ENCODE results near the gene AGBL4. TPM values are rescaled to one million over a fixed set of nuclear protein-coding genes. Genes with fewer than 3 reads are reported as not detected.
A peak's percentile ranks its signal among the peaks of the same experiment; 100 is the strongest.

Gene AGBL4
- total and polyA plus RNA-seq, 2 of the 13 experiments (the other 11 are each of a cell fraction or from before 2014, with no cell fraction given), result not detected

DNA sequence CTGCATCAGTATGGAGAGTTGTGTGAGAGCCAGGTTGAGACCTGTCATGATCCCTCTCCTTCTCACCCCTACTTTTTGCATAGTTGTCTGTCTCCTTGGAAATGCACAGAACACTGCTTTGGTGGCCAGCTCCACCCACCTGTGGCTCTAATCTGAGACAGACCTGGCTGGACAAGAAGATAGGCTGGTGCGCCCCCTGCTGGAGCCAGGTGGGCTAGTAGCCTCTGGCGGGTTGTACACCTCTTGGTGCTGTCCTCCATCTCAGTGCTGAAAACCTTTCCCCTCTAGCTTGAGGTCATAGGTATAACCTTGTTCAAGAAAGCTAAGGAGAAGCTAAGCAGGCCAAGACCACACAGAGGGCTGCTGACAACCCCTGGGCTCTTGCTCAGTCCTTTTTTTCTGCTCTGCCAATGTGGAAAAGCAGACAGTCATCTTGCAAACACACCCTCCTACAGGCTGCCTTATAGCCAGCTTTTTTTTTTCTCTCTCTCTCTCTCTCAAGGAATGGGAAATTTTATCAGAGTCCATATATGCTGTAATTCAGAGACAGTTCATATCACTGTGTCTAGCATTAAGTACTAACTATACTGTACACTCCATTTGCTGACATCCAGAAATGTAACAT, 1492.9 kb downstream of the AGBL4 start (continued):
- TF ChIP-seq, protein P1, sequence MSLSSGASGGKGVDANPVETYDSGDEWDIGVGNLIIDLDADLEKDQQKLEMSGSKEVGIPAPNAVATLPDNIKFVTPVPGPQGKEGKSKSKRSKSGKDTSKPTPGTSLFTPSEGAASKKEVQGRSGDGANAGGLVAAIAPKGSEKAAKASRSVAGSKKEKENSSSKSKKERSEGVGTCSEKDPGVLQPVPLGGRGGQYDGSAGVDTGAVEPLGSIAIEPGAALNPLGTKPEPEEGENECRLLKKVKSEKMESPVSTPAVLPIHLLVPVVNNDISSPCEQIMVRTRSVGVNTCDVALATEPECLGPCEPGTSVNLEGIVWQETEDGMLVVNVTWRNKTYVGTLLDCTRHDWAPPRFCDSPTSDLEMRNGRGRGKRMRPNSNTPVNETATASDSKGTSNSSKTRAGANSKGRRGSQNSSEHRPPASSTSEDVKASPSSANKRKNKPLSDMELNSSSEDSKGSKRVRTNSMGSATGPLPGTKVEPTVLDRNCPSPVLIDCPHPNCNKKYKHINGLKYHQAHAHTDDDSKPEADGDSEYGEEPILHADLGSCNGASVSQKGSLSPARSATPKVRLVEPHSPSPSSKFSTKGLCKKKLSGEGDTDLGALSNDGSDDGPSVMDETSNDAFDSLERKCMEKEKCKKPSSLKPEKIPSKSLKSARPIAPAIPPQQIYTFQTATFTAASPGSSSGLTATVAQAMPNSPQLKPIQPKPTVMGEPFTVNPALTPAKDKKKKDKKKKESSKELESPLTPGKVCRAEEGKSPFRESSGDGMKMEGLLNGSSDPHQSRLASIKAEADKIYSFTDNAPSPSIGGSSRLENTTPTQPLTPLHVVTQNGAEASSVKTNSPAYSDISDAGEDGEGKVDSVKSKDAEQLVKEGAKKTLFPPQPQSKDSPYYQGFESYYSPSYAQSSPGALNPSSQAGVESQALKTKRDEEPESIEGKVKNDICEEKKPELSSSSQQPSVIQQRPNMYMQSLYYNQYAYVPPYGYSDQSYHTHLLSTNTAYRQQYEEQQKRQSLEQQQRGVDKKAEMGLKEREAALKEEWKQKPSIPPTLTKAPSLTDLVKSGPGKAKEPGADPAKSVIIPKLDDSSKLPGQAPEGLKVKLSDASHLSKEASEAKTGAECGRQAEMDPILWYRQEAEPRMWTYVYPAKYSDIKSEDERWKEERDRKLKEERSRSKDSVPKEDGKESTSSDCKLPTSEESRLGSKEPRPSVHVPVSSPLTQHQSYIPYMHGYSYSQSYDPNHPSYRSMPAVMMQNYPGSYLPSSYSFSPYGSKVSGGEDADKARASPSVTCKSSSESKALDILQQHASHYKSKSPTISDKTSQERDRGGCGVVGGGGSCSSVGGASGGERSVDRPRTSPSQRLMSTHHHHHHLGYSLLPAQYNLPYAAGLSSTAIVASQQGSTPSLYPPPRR (CRISPR knock-in tag; IDR thresholded peaks at IDR 0.05; ENCODE audit: borderline replicate concordance), result no peak
- TF ChIP-seq, protein P2, sequence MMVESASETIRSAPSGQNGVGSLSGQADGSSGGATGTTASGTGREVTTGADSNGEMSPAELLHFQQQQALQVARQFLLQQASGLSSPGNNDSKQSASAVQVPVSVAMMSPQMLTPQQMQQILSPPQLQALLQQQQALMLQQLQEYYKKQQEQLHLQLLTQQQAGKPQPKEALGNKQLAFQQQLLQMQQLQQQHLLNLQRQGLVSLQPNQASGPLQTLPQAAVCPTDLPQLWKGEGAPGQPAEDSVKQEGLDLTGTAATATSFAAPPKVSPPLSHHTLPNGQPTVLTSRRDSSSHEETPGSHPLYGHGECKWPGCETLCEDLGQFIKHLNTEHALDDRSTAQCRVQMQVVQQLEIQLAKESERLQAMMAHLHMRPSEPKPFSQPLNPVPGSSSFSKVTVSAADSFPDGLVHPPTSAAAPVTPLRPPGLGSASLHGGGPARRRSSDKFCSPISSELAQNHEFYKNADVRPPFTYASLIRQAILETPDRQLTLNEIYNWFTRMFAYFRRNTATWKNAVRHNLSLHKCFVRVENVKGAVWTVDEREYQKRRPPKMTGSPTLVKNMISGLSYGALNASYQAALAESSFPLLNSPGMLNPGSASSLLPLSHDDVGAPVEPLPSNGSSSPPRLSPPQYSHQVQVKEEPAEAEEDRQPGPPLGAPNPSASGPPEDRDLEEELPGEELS (CRISPR knock-in tag; IDR thresholded peaks at IDR 0.05), result 0 out of 2 replicates have a peak, but pooled peaks have one; percentile 18
- TF ChIP-seq CENPT (CRISPR knock-in tag; IDR thresholded peaks at IDR 0.05; ENCODE audit: low read depth), result no peak
- TF ChIP-seq ZIK1 (CRISPR knock-in tag; IDR thresholded peaks at IDR 0.05; ENCODE audit: borderline replicate concordance, low read depth), result no peak
- no peak for TF ChIP-seq NFIB (CRISPR knock-in tag; IDR thresholded peaks at IDR 0.05; ENCODE audit: borderline replicate concordance)
- TF ChIP-seq, protein P3, sequence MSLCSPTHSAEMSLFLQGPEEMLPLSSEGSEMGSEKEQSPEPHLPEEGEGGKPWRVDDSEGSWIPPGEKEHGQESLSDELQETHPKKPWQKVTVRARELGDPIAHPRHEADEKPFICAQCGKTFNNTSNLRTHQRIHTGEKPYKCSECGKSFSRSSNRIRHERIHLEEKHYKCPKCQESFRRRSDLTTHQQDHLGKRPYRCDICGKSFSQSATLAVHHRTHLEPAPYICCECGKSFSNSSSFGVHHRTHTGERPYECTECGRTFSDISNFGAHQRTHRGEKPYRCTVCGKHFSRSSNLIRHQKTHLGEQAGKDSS (CRISPR knock-in tag; IDR thresholded peaks at IDR 0.05; ENCODE audit: borderline replicate concordance, low read depth), result peak; percentile 61; the same call in 1 of the 2 replicates
- TF ChIP-seq, protein P4, sequence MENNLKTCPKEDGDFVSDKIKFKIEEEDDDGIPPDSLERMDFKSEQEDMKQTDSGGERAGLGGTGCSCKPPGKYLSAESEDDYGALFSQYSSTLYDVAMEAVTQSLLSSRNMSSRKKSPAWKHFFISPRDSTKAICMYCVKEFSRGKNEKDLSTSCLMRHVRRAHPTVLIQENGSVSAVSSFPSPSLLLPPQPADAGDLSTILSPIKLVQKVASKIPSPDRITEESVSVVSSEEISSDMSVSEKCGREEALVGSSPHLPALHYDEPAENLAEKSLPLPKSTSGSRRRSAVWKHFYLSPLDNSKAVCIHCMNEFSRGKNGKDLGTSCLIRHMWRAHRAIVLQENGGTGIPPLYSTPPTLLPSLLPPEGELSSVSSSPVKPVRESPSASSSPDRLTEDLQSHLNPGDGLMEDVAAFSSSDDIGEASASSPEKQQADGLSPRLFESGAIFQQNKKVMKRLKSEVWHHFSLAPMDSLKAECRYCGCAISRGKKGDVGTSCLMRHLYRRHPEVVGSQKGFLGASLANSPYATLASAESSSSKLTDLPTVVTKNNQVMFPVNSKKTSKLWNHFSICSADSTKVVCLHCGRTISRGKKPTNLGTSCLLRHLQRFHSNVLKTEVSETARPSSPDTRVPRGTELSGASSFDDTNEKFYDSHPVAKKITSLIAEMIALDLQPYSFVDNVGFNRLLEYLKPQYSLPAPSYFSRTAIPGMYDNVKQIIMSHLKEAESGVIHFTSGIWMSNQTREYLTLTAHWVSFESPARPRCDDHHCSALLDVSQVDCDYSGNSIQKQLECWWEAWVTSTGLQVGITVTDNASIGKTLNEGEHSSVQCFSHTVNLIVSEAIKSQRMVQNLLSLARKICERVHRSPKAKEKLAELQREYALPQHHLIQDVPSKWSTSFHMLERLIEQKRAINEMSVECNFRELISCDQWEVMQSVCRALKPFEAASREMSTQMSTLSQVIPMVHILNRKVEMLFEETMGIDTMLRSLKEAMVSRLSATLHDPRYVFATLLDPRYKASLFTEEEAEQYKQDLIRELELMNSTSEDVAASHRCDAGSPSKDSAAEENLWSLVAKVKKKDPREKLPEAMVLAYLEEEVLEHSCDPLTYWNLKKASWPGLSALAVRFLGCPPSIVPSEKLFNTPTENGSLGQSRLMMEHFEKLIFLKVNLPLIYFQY (CRISPR knock-in tag; IDR thresholded peaks at IDR 0.05; ENCODE audit: borderline replicate concordance), result peak; percentile 54; the same call in 1 of the 2 replicates
- no peak for TF ChIP-seq NBN (conservative IDR thresholded peaks at IDR 0.05)
- no peak for TF ChIP-seq MED8 (CRISPR knock-in tag; IDR thresholded peaks at IDR 0.05; ENCODE audit: insufficient replicate concordance)
- TF ChIP-seq STAT5B (CRISPR knock-in tag; IDR thresholded peaks at IDR 0.05), result peak; percentile 75; the same call in 1 of the 2 replicates
- TF ChIP-seq HIVEP1 (CRISPR knock-in tag; IDR thresholded peaks at IDR 0.05), result no peak
- TF ChIP-seq ZNF432 (CRISPR knock-in tag; IDR thresholded peaks at IDR 0.05; ENCODE audit: borderline replicate concordance), result no peak
- no peak for TF ChIP-seq HOXA7 (CRISPR knock-in tag; IDR thresholded peaks at IDR 0.05)
- TF ChIP-seq ZNF761 (CRISPR knock-in tag; conservative IDR thresholded peaks at IDR 0.05), result no peak
- 0 out of 2 replicates have a peak, but pooled peaks have one; percentile 45 for TF ChIP-seq CCDC6 (CRISPR knock-in tag; IDR thresholded peaks at IDR 0.05)
- no peak for TF ChIP-seq ZNF766 (CRISPR knock-in tag; IDR thresholded peaks at IDR 0.05; ENCODE audit: borderline replicate concordance)
- no peak for TF ChIP-seq ZNF3 (CRISPR knock-in tag; IDR thresholded peaks at IDR 0.05)
- TF ChIP-seq NFYC (CRISPR knock-in tag; IDR thresholded peaks at IDR 0.05), result no peak
